GM23338 (cell line): ENCODE results near the gene MYT1. TPM values are rescaled to one million over a fixed set of nuclear protein-coding genes. Genes with fewer than 3 reads are reported as not detected.

Source experiments
- ATAC-seq: fragments of 200-7000 bp; cut with Tn5 transposase; 3 replicates; pipeline ENCODE4 v1.9.1; 2020
- DNase-seq: peaks from one replicate; pipeline ENCODE4 v3.0.0-alpha.2; 2015; ENCODE audit warnings: low spot score
- H2AFZ ChIP-seq: fragments of 200-600 bp; sonication (generic); 2 replicates; pipeline ENCODE4 v1.8.0; 2016; ENCODE audit warnings: antibody characterized with exemption, mild to moderate bottlenecking, moderate library complexity
- H3F3A ChIP-seq: fragments of 200-600 bp; sonication (generic); replicated peaks from 2 replicates; pipeline ENCODE4 v1.8.0; 2017; ENCODE audit warnings: antibody characterized with exemption, mixed run types, low read depth
- H3K27ac ChIP-seq: fragments of 200-600 bp; sonication (generic); 2 replicates; pipeline ENCODE4 v1.6.1; 2016; ENCODE audit warnings: low read depth
- H3K27me3 ChIP-seq: fragments of 200-600 bp; sonication (generic); 2 replicates; pipeline ENCODE4 v1.8.0; 2016; ENCODE audit warnings: mild to moderate bottlenecking, mixed run types, moderate library complexity; ENCODE audit not compliant: insufficient read depth
- H3K36me3 ChIP-seq: fragments of 200-600 bp; sonication (generic); 2 replicates; pipeline ENCODE4 v1.8.0; 2016; ENCODE audit warnings: mild to moderate bottlenecking; ENCODE audit not compliant: insufficient read depth
- H3K4me1 ChIP-seq: fragments of 200-600 bp; sonication (generic); 2 replicates; pipeline ENCODE4 v1.8.0; 2016; ENCODE audit warnings: mild to moderate bottlenecking, moderate library complexity; ENCODE audit not compliant: insufficient read depth
- H3K4me2 ChIP-seq: fragments of 200-600 bp; sonication (generic); 2 replicates; pipeline ENCODE4 v1.7.1; 2017; ENCODE audit warnings: mixed run types
- H3K4me3 ChIP-seq: fragments of 200-600 bp; sonication (generic); 2 replicates; pipeline ENCODE4 v1.6.1; 2016; ENCODE audit warnings: mixed run types
- H3K79me2 ChIP-seq: fragments of 200-600 bp; sonication (generic); replicated peaks from 2 replicates; pipeline ENCODE4 v1.8.0; 2017; ENCODE audit warnings: mild to moderate bottlenecking; ENCODE audit not compliant: insufficient read depth
- H3K9me2 ChIP-seq: fragments of 200-600 bp; sonication (generic); 2 replicates; pipeline ENCODE4 v1.8.0; 2017; ENCODE audit not compliant: insufficient read depth
- H4K20me1 ChIP-seq: fragments of 200-600 bp; sonication (generic); replicated peaks from 2 replicates; pipeline ENCODE4 v1.8.0; 2017; ENCODE audit warnings: mild to moderate bottlenecking; ENCODE audit not compliant: insufficient read depth
- H3K27ac Mint-ChIP-seq: 2 replicates; pipeline ENCODE4 v1.8.0; 2020; ENCODE audit warnings: inconsistent platforms, mild to moderate bottlenecking, moderate library complexity, mixed read lengths
- H3K27me3 Mint-ChIP-seq: 3 replicates; pipeline ENCODE4 v1.8.0; 2022; ENCODE audit warnings: low read depth, mild to moderate bottlenecking, moderate library complexity, mixed read lengths, inconsistent platforms; ENCODE audit not compliant: insufficient read depth, poor library complexity
- H3K36me3 Mint-ChIP-seq: 3 replicates; pipeline ENCODE4 v1.8.0; 2021; ENCODE audit warnings: low read depth, mild to moderate bottlenecking, inconsistent platforms, moderate library complexity, mixed read lengths
- H3K4me1 Mint-ChIP-seq: 3 replicates; pipeline ENCODE4 v1.8.0; 2020; ENCODE audit warnings: mild to moderate bottlenecking, inconsistent platforms, mixed read lengths
- H3K4me3 Mint-ChIP-seq: 3 replicates; pipeline ENCODE4 v1.8.0; 2021; ENCODE audit warnings: moderate library complexity, mild to moderate bottlenecking, inconsistent platforms, mixed read lengths
- H3K9me3 Mint-ChIP-seq: 3 replicates; pipeline ENCODE4 v1.8.0; 2020; ENCODE audit warnings: moderate library complexity, mild to moderate bottlenecking, inconsistent platforms, mixed read lengths
- CTCF ChIP-seq, 2 experiments: fragments of 200-600 bp in 1 of 2; sonication (generic) in 1 of 2; conservative IDR thresholded peaks; 2 replicates each; pipeline versions ENCODE4 v1.5.1 to v1.6.1; 2016 to 2017; ENCODE audit warnings: antibody characterized with exemption in 2 of 2, low read depth in 2 of 2, mild to moderate bottlenecking in 2 of 2, moderate library complexity in 1 of 2
- JUNB ChIP-seq: IDR thresholded peaks from one replicate; pipeline ENCODE4 v1.6.1; 2016; ENCODE audit warnings: antibody characterized with exemption; ENCODE audit not compliant: unreplicated experiment
- REST ChIP-seq: IDR thresholded peaks from one replicate; pipeline ENCODE4 v1.6.1; 2018; ENCODE audit warnings: antibody characterized with exemption; ENCODE audit not compliant: unreplicated experiment
- STAT1 ChIP-seq: IDR thresholded peaks from one replicate; pipeline ENCODE4 v1.6.1; 2016; ENCODE audit warnings: antibody characterized with exemption; ENCODE audit not compliant: unreplicated experiment
- ZNF331 ChIP-seq: fragments of 250-450 bp; sonication (Bioruptor Pico); IDR thresholded peaks from 2 replicates; pipeline ENCODE4 v1.5.0; 2020; ENCODE audit warnings: low read depth, mild to moderate bottlenecking, moderate library complexity
- ZNF462 ChIP-seq: fragments of 250-450 bp; sonication (Bioruptor Pico); IDR thresholded peaks from 2 replicates; pipeline ENCODE4 v1.5.0; 2020; ENCODE audit warnings: mild to moderate bottlenecking, moderate library complexity
- polyA plus RNA-seq: library from polyadenylated mRNA; unstranded; fragments of >200 nt; fragmentation: Nextera tagmentation; extraction: Ambion mirVana; gene quantifications from 2 replicates; pipeline ENCODE4 v1.2.1, GENCODE V29; 2016
- total RNA-seq: library from RNA; depleted of rRNA; stranded (reverse); fragments of >200 nt; shearing (Covaris generic); gene quantifications from 2 replicates; pipeline ENCODE4 v1.2.3, GENCODE V29; 2014

MYT1 gene
- total and polyA plus RNA-seq, 2 experiments from 2014 or later, result 0.83 to 1.6 TPM

GRCh38 chr20:64210656-64211369 is 46.6 kb downstream of the MYT1 start:
- TF ChIP-seq JUNB, result no peak
- no peak for TF ChIP-seq CTCF (conservative IDR thresholded peaks at IDR 0.05; ENCODE audit: low read depth in 2 of 2)
- no peak for TF ChIP-seq REST
- TF ChIP-seq ZNF462 (CRISPR knock-in tag), result no peak
- TF ChIP-seq ZNF331 (CRISPR knock-in tag), result no peak
- no peak for TF ChIP-seq STAT1
- no peak overlapping the region for H3K4me3 Mint-ChIP-seq
- Histone ChIP-seq H4K20me1 (no peaks in the 10 kb centered on the region), H3K4me2 (no peak overlapping the region), H3K9me2 (no peaks in the 10 kb centered on the region), H3K27me3 (no peaks in the 10 kb centered on the region), H2AFZ (no peak overlapping the region), H3K27ac (no peak overlapping the region), H3K36me3 (no peaks in the 10 kb centered on the region), H3K4me3 (no peak overlapping the region), H3K4me1 (no peaks in the 10 kb centered on the region), H3F3A (no peaks in the 10 kb centered on the region), H3K79me2 (no peaks in the 10 kb centered on the region)
- no peaks in the 10 kb centered on the region for H3K36me3 Mint-ChIP-seq
- H3K27ac Mint-ChIP-seq, result no peak overlapping the region
- no peak for DNase-seq
- peaks cover 8% of the 10 kb centered on the region; the same call in 2 of the 3 replicates for H3K4me1 Mint-ChIP-seq
- no peak for ATAC-seq
- H3K9me3 Mint-ChIP-seq, result no peaks in the 10 kb centered on the region
- H3K27me3 Mint-ChIP-seq, result no peaks in the 10 kb centered on the region
